Testis (tissue), 3 donors: Measurements from ENCODE around the gene H2BK1. TPM values are rescaled to one million over a fixed set of nuclear protein-coding genes. Genes with fewer than 3 reads are reported as not detected.

Source experiments
- DNase-seq: peaks from one replicate; pipeline ENCODE4 v3.0.0-alpha.2; 2019
- H3K27ac ChIP-seq, 2 donors: fragments of 200-600 bp; sonication (generic); one replicate each; pipeline ENCODE4 v1.5.1; 2019
- H3K27me3 ChIP-seq: fragments of 200-600 bp; sonication (generic); one replicate; pipeline ENCODE4 v1.5.1; 2019
- H3K36me3 ChIP-seq: fragments of 200-600 bp; sonication (generic); one replicate; pipeline ENCODE4 v1.5.1; 2017; ENCODE audit warnings: low read depth; ENCODE audit errors: missing control alignments
- H3K4me1 ChIP-seq: fragments of 200-600 bp; sonication (generic); one replicate; pipeline ENCODE4 v1.5.1; 2019
- H3K4me3 ChIP-seq, 2 donors: fragments of 200-600 bp; sonication (generic); one replicate each; pipeline ENCODE4 v1.5.1; 2017 to 2019
- H3K9me3 ChIP-seq: fragments of 200-600 bp; sonication (generic); one replicate; pipeline ENCODE4 v1.5.1; 2017
- POLR2A ChIP-seq: fragments of 450-650 bp; IDR thresholded peaks from one replicate; pipeline ENCODE4 v1.6.1; 2017; ENCODE audit warnings: antibody characterized with exemption, mild to moderate bottlenecking, moderate library complexity
- WGBS, 2 donors: methylation state at CpG; one replicate each; pipeline ENCODE4 v1.1.5; 2018; 5-methylcytosine and 5-hydroxymethylcytosine counted together
- intact Hi-C: fragments of 100-400 bp; cut with DNase I; formaldehyde crosslinking; loops from one replicate; pipeline ENCODE4 v1.15.1; 2023; ENCODE audit warnings: low total_unique reads
- polyA plus RNA-seq: library from polyadenylated mRNA; stranded (reverse); fragments of 350-450 nt; fragmentation: Illumina TruSeq; extraction: RNeasy Lipid Tissue Mini Kit (QIAGEN cat#74804); gene quantifications from one replicate; pipeline ENCODE4 v1.2.3, GENCODE V29; 2014; ENCODE audit warnings: low read depth, low replicate concordance; ENCODE audit not compliant: insufficient read depth
- total RNA-seq, 2 donors: library from RNA; depleted of rRNA; stranded (reverse); fragments of >200 nt; gene quantifications; one replicate each; pipeline ENCODE4 v1.2.3, GENCODE V29; 2016
- TF ChIP-seq, protein P1 (sequence below), 3 experiments: fragments of 450-650 bp in 2 of 3; fragments of 200-600 bp in 1 of 3; sonication (generic) in 1 of 3; IDR thresholded peaks; one replicate each; pipeline ENCODE4 v1.5.1; 2016 to 2019; ENCODE audit warnings: antibody characterized with exemption in 3 of 3, mild to moderate bottlenecking in 2 of 3, moderate library complexity in 1 of 3

Gene H2BK1
- total and polyA plus RNA-seq, 3 donors from 2014 or later = not detected

DNA sequence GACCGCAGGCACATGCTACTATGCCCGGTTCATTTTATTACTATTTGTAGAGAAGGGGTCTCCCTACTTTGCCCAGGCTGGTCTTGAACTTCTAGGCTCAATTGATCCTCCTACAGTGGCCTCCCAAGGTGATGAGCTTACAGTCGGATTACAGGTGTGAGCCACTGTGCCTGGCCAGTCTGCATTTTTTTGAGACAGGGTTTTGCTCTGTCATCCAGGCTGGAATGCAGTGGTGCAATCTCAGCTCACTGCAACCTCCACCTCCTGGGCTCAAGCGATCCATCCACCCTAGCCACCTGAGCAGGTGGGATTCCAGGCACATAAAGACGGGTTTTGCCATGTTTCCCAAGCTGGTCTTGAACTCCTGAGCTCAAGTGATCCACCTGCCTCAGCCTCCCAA, 2.3 kb upstream of the H2BK1 start:
- Histone ChIP-seq H3K4me3 (no peak overlapping the region), H3K9me3 (no peaks in the 10 kb centered on the region), H3K4me1 (no peaks in the 10 kb centered on the region), H3K36me3 (no peaks in the 10 kb centered on the region), H3K27me3 (no peaks in the 10 kb centered on the region), H3K27ac (no peak overlapping the region)
- WGBS, 2 donors = 80 to 88% methylated on average over 5 of the region's 5 CpGs
- TF ChIP-seq, protein P1, sequence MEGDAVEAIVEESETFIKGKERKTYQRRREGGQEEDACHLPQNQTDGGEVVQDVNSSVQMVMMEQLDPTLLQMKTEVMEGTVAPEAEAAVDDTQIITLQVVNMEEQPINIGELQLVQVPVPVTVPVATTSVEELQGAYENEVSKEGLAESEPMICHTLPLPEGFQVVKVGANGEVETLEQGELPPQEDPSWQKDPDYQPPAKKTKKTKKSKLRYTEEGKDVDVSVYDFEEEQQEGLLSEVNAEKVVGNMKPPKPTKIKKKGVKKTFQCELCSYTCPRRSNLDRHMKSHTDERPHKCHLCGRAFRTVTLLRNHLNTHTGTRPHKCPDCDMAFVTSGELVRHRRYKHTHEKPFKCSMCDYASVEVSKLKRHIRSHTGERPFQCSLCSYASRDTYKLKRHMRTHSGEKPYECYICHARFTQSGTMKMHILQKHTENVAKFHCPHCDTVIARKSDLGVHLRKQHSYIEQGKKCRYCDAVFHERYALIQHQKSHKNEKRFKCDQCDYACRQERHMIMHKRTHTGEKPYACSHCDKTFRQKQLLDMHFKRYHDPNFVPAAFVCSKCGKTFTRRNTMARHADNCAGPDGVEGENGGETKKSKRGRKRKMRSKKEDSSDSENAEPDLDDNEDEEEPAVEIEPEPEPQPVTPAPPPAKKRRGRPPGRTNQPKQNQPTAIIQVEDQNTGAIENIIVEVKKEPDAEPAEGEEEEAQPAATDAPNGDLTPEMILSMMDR (IDR thresholded peaks at IDR 0.05) = no peak
- no peak for TF ChIP-seq POLR2A
- intact Hi-C loops = no loop called here
- no peak for DNase-seq

DNA sequence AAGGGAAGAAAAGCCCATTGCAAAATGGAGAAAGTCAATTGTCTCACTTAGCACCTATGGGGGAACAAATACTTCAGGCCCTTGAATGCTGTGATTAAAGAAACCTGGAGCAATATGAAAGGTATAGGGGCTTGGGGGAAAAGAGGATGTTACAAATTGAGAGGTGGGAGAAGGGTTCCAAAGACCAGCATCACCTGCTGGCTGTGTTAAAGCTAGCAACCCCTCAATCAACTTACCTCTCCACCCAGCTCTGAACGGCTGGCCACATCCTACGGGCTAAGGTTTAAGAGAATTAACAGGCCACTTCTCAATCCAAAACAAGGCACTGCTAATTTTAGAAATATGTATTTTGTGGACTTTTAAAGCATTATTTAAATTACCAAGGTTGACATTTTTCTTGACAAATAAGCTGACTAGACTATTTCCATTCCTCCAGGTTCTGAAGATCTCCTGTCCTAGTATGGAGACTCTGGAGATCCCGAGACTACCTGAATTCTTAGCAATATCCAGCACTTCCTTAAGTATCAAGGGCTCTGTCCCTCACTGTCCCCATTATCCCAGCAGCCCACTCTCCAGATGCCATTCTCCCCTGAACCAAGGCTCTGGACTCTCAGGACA, 976 bp upstream of the H2BK1 start:
- 87 to 90% methylated on average over 3 of the region's 3 CpGs for WGBS, 2 donors
- intact Hi-C loops = no loop called here
- no peaks in the 10 kb centered on the region for H3K36me3 ChIP-seq
- H3K27ac ChIP-seq = no peak overlapping the region
- DNase-seq = no peak
- no peaks in the 10 kb centered on the region for H3K4me1 ChIP-seq
- H3K27me3 ChIP-seq = no peaks in the 10 kb centered on the region
- no peaks in the 10 kb centered on the region for H3K9me3 ChIP-seq
- TF ChIP-seq, protein P1 (IDR thresholded peaks at IDR 0.05) = no peak
- no peak for TF ChIP-seq POLR2A
- H3K4me3 ChIP-seq = no peak overlapping the region

DNA sequence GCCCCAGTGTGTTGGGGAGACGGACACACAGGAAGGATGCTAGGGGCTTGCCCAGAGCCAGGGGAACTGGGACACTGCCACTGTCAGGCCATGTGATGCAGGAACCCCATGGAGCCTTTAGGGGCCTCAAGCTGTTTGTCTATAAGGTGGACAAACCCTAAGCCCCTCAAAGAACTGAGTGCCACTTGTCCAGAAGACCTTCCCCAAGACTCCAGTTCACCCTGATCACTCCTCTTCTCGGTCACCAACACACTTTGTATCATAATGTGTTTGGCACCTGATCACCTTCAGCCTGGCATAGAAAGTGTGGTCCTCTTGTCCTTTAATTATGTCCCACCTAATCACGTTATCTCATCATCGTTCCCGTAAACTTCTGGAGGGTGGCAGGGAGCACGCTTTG, 700 bp downstream of the H2BK1 start:
- no peaks in the 10 kb centered on the region for H3K9me3 ChIP-seq
- TF ChIP-seq POLR2A = no peak
- TF ChIP-seq, protein P1 (IDR thresholded peaks at IDR 0.05) = no peak
- no peak overlapping the region for H3K27ac ChIP-seq
- no peaks in the 10 kb centered on the region for H3K27me3 ChIP-seq
- no peaks in the 10 kb centered on the region for H3K36me3 ChIP-seq
- no peak for DNase-seq
- H3K4me3 ChIP-seq = no peak overlapping the region
- 87 to 94% methylated on average over 6 of the region's 6 CpGs for WGBS, 2 donors
- no peaks in the 10 kb centered on the region for H3K4me1 ChIP-seq
- intact Hi-C loops = no loop called here

DNA sequence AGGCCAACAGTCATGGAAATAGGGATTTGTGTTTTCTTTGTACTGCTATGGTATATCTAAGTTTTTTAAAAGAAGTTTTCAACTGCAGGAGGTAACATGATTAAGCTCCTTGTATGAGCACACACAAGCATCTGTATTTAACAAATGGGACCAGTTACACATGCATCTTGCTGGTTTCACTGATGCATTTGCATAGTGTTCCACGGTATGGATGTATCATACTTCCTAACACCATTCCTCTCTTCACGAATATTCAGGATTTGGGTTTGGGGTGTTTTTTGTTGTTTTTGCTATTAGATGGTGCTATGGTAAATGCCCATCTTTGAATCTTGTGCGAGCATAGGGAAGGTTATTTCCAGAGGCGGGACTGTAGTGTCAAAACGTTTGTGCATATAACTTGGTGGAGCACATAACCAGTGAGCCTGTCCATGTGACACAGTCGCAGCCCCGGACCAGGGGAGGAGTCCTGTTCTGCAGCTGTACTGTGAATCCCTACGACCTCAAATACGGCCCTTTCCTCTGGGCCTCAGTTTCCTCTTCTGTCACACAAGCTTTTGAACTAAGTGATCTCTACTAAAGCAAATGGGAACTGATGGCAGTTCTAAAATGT, 1.9 kb downstream of the H2BK1 start:
- DNase-seq = no peak
- no peak for TF ChIP-seq POLR2A
- TF ChIP-seq, protein P1 (IDR thresholded peaks at IDR 0.05) = no peak
- 76 to 85% methylated on average over 9 of the region's 9 CpGs for WGBS, 2 donors
- no peak overlapping the region for H3K4me3 ChIP-seq
- no peaks in the 10 kb centered on the region for H3K4me1 ChIP-seq
- H3K27ac ChIP-seq = no peak overlapping the region
- intact Hi-C loops = no loop called here
- no peaks in the 10 kb centered on the region for H3K36me3 ChIP-seq
- H3K9me3 ChIP-seq = no peaks in the 10 kb centered on the region
- no peaks in the 10 kb centered on the region for H3K27me3 ChIP-seq

DNA sequence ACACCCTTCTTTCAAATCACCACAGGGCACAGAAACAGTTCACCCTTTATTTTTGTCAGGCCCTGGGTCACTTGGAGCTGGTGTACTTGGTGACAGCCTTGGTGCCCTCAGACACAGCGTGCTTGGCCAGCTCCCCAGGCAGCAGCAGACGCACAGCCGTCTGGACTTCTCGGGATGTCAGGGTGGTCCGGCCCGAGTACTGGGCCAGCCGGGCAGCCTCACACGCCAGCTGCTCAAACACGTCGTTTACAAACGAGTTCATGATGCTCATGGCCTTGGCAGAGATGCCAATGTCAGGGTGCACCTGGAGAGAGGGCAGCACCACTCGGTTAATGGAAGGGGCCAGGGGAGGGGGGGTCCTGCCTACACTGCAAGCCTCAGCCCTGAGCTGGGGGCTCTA, 2.5 kb downstream of the H2BK1 start:
- no peaks in the 10 kb centered on the region for H3K36me3 ChIP-seq
- no peaks in the 10 kb centered on the region for H3K4me1 ChIP-seq
- H3K27me3 ChIP-seq = no peaks in the 10 kb centered on the region
- no peak overlapping the region for H3K27ac ChIP-seq
- WGBS, 2 donors = 60% methylated on average over 12 of the region's 12 CpGs; no CpG with 5 or more reads in 1 of the 2 donors
- DNase-seq = no peak
- TF ChIP-seq POLR2A = no peak
- TF ChIP-seq, protein P1 (IDR thresholded peaks at IDR 0.05) = no peak
- intact Hi-C loops = no loop called here
- H3K9me3 ChIP-seq = no peaks in the 10 kb centered on the region
- no peak overlapping the region for H3K4me3 ChIP-seq
